HepG2 (cell line): ENCODE measurements around the gene LSMEM2. TPM values are rescaled to one million over a fixed set of nuclear protein-coding genes. Genes with fewer than 3 reads are reported as not detected.
A peak's percentile ranks its signal among the peaks of the same experiment; 100 is the strongest.

ENCODE experiments used
- CREBL2 ChIP-seq: sonication (generic); formaldehyde crosslinking; IDR thresholded peaks from 2 replicates; pipeline ENCODE4 v1.8.1; 2023; ENCODE audit warnings: missing genetic modification reagents, mild to moderate bottlenecking, borderline replicate concordance
- JUND ChIP-seq: sonication (generic); formaldehyde crosslinking; IDR thresholded peaks from 2 replicates; pipeline ENCODE4 v1.8.0; 2022; ENCODE audit warnings: mild to moderate bottlenecking, missing genetic modification reagents
- KLF13 ChIP-seq: sonication (generic); formaldehyde crosslinking; IDR thresholded peaks from 2 replicates; pipeline ENCODE4 v1.4.0; 2020; ENCODE audit warnings: mild to moderate bottlenecking, missing genetic modification reagents
- MAFF ChIP-seq: IDR thresholded peaks from 2 replicates; pipeline ENCODE4 v1.6.1; 2011; ENCODE audit warnings: low read depth, low read length, improper control_type of control experiment
- MIER3 ChIP-seq: IDR thresholded peaks from 2 replicates; pipeline ENCODE4 v1.6.1; 2016; ENCODE audit warnings: missing compliant biosample characterization, borderline replicate concordance
- PHF21A ChIP-seq: sonication (generic); formaldehyde crosslinking; IDR thresholded peaks from 2 replicates; pipeline ENCODE4 v1.5.0; 2020; ENCODE audit warnings: mild to moderate bottlenecking, missing genetic modification reagents
- POLR2AphosphoS2 ChIP-seq: IDR thresholded peaks from 2 replicates; pipeline ENCODE4 v1.6.1; 2011; ENCODE audit warnings: low read depth, low read length, improper control_type of control experiment
- RAD51 ChIP-seq: fragments of 450-650 bp; IDR thresholded peaks from 2 replicates; pipeline ENCODE4 v1.6.1; 2016; ENCODE audit warnings: borderline replicate concordance
- RARG ChIP-seq: sonication (generic); formaldehyde crosslinking; IDR thresholded peaks from 2 replicates; pipeline ENCODE4 v1.4.0; 2020; ENCODE audit warnings: low read depth, mild to moderate bottlenecking, missing genetic modification reagents
- REL ChIP-seq: sonication (generic); formaldehyde crosslinking; conservative IDR thresholded peaks from 2 replicates; pipeline ENCODE4 v1.8.0; 2022; ENCODE audit warnings: mild to moderate bottlenecking, missing genetic modification reagents, moderate library complexity
- SETDB1 ChIP-seq: sonication (generic); formaldehyde crosslinking; IDR thresholded peaks from 2 replicates; pipeline ENCODE4 v1.5.1; 2020; ENCODE audit warnings: missing genetic modification reagents, mild to moderate bottlenecking, borderline replicate concordance
- XBP1 ChIP-seq: sonication (generic); formaldehyde crosslinking; IDR thresholded peaks from 2 replicates; pipeline ENCODE4 v1.5.0; 2020; ENCODE audit warnings: missing genetic modification reagents
- ZBTB25 ChIP-seq: IDR thresholded peaks from 2 replicates; pipeline ENCODE4 v1.6.1; 2018; ENCODE audit warnings: missing genetic modification reagents
- ZBTB37 ChIP-seq: sonication (generic); formaldehyde crosslinking; IDR thresholded peaks from 2 replicates; pipeline ENCODE4 v1.4.0; 2020; ENCODE audit warnings: mild to moderate bottlenecking, missing genetic modification reagents
- ZFP37 ChIP-seq: sonication (generic); formaldehyde crosslinking; IDR thresholded peaks from 2 replicates; pipeline ENCODE4 v1.4.0; 2020; ENCODE audit warnings: missing genetic modification reagents, borderline replicate concordance
- ZNF354B ChIP-seq: sonication (generic); formaldehyde crosslinking; IDR thresholded peaks from 2 replicates; pipeline ENCODE4 v1.8.0; 2022; ENCODE audit warnings: mild to moderate bottlenecking, missing genetic modification reagents
- ZNF414 ChIP-seq: sonication (generic); formaldehyde crosslinking; IDR thresholded peaks from 2 replicates; pipeline ENCODE4 v1.5.0; 2020; ENCODE audit warnings: missing genetic modification reagents
- ZNF616 ChIP-seq: sonication (generic); formaldehyde crosslinking; IDR thresholded peaks from 2 replicates; pipeline ENCODE4 v1.5.0; 2020; ENCODE audit warnings: low read depth, mild to moderate bottlenecking, missing genetic modification reagents
- ZNF737 ChIP-seq: sonication (generic); formaldehyde crosslinking; IDR thresholded peaks from 2 replicates; pipeline ENCODE4 v1.5.0; 2020; ENCODE audit warnings: missing genetic modification reagents, mild to moderate bottlenecking, borderline replicate concordance
- ZNF749 ChIP-seq: sonication (generic); formaldehyde crosslinking; IDR thresholded peaks from 2 replicates; pipeline ENCODE4 v1.8.0; 2022; ENCODE audit warnings: mild to moderate bottlenecking, missing genetic modification reagents, moderate library complexity, borderline replicate concordance
- ZNF761 ChIP-seq: sonication (generic); formaldehyde crosslinking; conservative IDR thresholded peaks from 2 replicates; pipeline ENCODE4 v1.4.0; 2020; ENCODE audit warnings: mild to moderate bottlenecking, missing genetic modification reagents
- ZSCAN21 ChIP-seq: sonication (generic); formaldehyde crosslinking; IDR thresholded peaks from 2 replicates; pipeline ENCODE4 v1.8.0; 2022; ENCODE audit warnings: mild to moderate bottlenecking, missing genetic modification reagents, moderate library complexity, borderline replicate concordance
- polyA plus RNA-seq, 8 experiments: library from polyadenylated mRNA; depleted of rRNA in 3 of 8; stranded (reverse) in 7 of 8; unstranded in 1 of 8; fragments of >200 nt; fragmentation: Illumina TruSeq in 4 of 8; extraction: Trizol in 4 of 8; gene quantifications; 2 replicates each; pipeline versions ENCODE4 v1.2.1 to v1.2.3, GENCODE V29; 2011 to 2016; ENCODE audit warnings: low read depth in 4 of 8, missing spikeins in 1 of 8, mixed read lengths in 1 of 8; ENCODE audit not compliant: insufficient read depth in 1 of 8
- total RNA-seq, 5 experiments: library from RNA; depleted of rRNA; stranded (reverse); fragments of >200 nt; fragmentation: Illumina TruSeq; extraction: Trizol; gene quantifications; 2 replicates each; pipeline ENCODE4 v1.2.3, GENCODE V29; 2016; ENCODE audit warnings: low read depth in 1 of 5
- TF ChIP-seq, protein P1 (sequence below): sonication (generic); formaldehyde crosslinking; IDR thresholded peaks from 2 replicates; pipeline ENCODE4 v1.5.1; 2020; ENCODE audit warnings: mild to moderate bottlenecking, moderate library complexity, missing genetic modification reagents

LSMEM2 gene
- total and polyA plus RNA-seq, 2 of the 13 experiments (the other 11 are each of a cell fraction or from before 2014, with no cell fraction given): 0.07 to 0.41 TPM

GRCh38 chr3:50292159-50293078 is 13.5 kb downstream of the LSMEM2 start, which contains the start of gene IFRD2 (continued):
- TF ChIP-seq MAFF (no peak), SETDB1 (CRISPR knock-in tag) (no peak), PHF21A (no peak; the same call in 1 of the 2 replicates), ZNF414 (CRISPR knock-in tag) (no peak), KLF13 (CRISPR knock-in tag) (no peak), ZSCAN21 (CRISPR knock-in tag) (0 out of 2 replicates have a peak, but pooled peaks have one; percentile 2), ZNF354B (CRISPR knock-in tag) (peak; percentile 3; the same call in 1 of the 2 replicates), XBP1 (CRISPR knock-in tag) (no peak), REL (CRISPR knock-in tag) (no peak), RAD51 (no peak), RARG (CRISPR knock-in tag) (no peak), ZNF737 (no peak), POLR2AphosphoS2 (no peak), ZBTB37 (CRISPR knock-in tag) (no peak), ZBTB25 (CRISPR knock-in tag) (peak; percentile 32; the same call in 1 of the 2 replicates), JUND (CRISPR knock-in tag) (no peak; the same call in 1 of the 2 replicates), ZNF616 (CRISPR knock-in tag) (0 out of 2 replicates have a peak, but pooled peaks have one; percentile 77), CREBL2 (CRISPR knock-in tag) (peak; percentile 0; the same call in 1 of the 2 replicates), ZNF749 (no peak), ZNF761 (CRISPR knock-in tag) (peak; percentile 61; the same call in 1 of the 2 replicates), ZFP37 (CRISPR knock-in tag) (no peak), MIER3 (CRISPR knock-in tag) (peak; percentile 63; the same call in 1 of the 2 replicates)
- TF ChIP-seq, protein P1, sequence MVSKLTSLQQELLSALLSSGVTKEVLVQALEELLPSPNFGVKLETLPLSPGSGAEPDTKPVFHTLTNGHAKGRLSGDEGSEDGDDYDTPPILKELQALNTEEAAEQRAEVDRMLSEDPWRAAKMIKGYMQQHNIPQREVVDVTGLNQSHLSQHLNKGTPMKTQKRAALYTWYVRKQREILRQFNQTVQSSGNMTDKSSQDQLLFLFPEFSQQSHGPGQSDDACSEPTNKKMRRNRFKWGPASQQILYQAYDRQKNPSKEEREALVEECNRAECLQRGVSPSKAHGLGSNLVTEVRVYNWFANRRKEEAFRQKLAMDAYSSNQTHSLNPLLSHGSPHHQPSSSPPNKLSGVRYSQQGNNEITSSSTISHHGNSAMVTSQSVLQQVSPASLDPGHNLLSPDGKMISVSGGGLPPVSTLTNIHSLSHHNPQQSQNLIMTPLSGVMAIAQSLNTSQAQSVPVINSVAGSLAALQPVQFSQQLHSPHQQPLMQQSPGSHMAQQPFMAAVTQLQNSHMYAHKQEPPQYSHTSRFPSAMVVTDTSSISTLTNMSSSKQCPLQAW: peak; percentile 97
